OCI-LY7 (cell line): ENCODE data around the gene CLTRN. TPM values are rescaled to one million over a fixed set of nuclear protein-coding genes. Genes with fewer than 3 reads are reported as not detected.

Experiments used
- BruUV-seq: library from RNA; stranded (reverse); fragments of 400-500 nt; replicated peaks from 2 replicates; lab custom pipeline; 2021; lab: Mats Ljungman, UMichigan
- CTCF ChIA-PET: fragments of 300-600 bp; sonication (Branson Sonifier 250); formaldehyde crosslinking; loops from one replicate; lab custom pipeline; 2022; ENCODE audit warnings: antibody characterized with exemption; ENCODE audit not compliant: unreplicated experiment; lab: Charles Lee
- POLR2A ChIA-PET: fragments of 300-600 bp; sonication (Branson Sonifier 250); formaldehyde crosslinking; loops from one replicate; lab custom pipeline; 2022; ENCODE audit warnings: antibody characterized with exemption; lab: Charles Lee
- DNase-seq: peaks from one replicate; pipeline ENCODE4 v3.0.0-alpha.2; 2015; ENCODE audit warnings: low spot score
- H2AFZ ChIP-seq: fragments of 200-600 bp; sonication (generic), shearing (Covaris generic); 2 replicates; pipeline ENCODE4 v1.6.1; 2014; ENCODE audit warnings: mild to moderate bottlenecking, antibody characterized with exemption, low read length, moderate library complexity
- H3K27ac ChIP-seq: fragments of 200-600 bp; sonication (generic); 2 replicates; pipeline ENCODE4 v1.5.1; 2014; ENCODE audit warnings: mixed run types, low read depth, mild to moderate bottlenecking, moderate library complexity, low read length, inconsistent platforms; ENCODE audit not compliant: poor library complexity, severe bottlenecking
- H3K36me3 ChIP-seq: fragments of 200-600 bp; sonication (generic); 2 replicates; pipeline ENCODE4 v1.6.1; 2014; ENCODE audit warnings: mild to moderate bottlenecking, antibody characterized with exemption, low read length, moderate library complexity, mixed read lengths; ENCODE audit not compliant: insufficient read depth
- H3K4me1 ChIP-seq: fragments of 200-600 bp; sonication (generic); 2 replicates; pipeline ENCODE4 v1.5.1; 2014; ENCODE audit warnings: mild to moderate bottlenecking, low read length; ENCODE audit not compliant: insufficient read depth, poor library complexity, severe bottlenecking
- H3K4me2 ChIP-seq: fragments of 200-600 bp; sonication (generic); 2 replicates; pipeline ENCODE4 v1.6.1; 2014; ENCODE audit warnings: mild to moderate bottlenecking, low read length
- H3K4me3 ChIP-seq: fragments of 200-600 bp; sonication (generic); 2 replicates; pipeline ENCODE4 v1.5.1; 2014; ENCODE audit warnings: mild to moderate bottlenecking, low read depth, low read length; ENCODE audit not compliant: poor library complexity, severe bottlenecking
- H3K79me2 ChIP-seq: fragments of 200-600 bp; sonication (generic); 2 replicates; pipeline ENCODE4 v1.6.1; 2016; ENCODE audit warnings: low read depth, mild to moderate bottlenecking, low read length, moderate library complexity, mixed read lengths; ENCODE audit not compliant: insufficient read depth
- H3K9me2 ChIP-seq: fragments of 200-600 bp; sonication (generic); 2 replicates; pipeline ENCODE4 v1.6.1; 2016; ENCODE audit warnings: mild to moderate bottlenecking, low read length, mixed read lengths; ENCODE audit not compliant: insufficient read depth
- H3K9me3 ChIP-seq: fragments of 200-600 bp; sonication (generic); 2 replicates; pipeline ENCODE4 v1.6.1; 2014; ENCODE audit warnings: mild to moderate bottlenecking, mixed run types, low read length, mixed read lengths
- H4K20me1 ChIP-seq: fragments of 200-600 bp; sonication (generic); 2 replicates; pipeline ENCODE4 v1.6.1; 2014; ENCODE audit warnings: mild to moderate bottlenecking, antibody characterized with exemption, low read length, moderate library complexity, mixed read lengths; ENCODE audit not compliant: insufficient read depth
- EZH2phosphoT487 ChIP-seq: fragments of 200-600 bp; sonication (generic); IDR thresholded peaks from 2 replicates; pipeline ENCODE4 v1.6.1; 2018; ENCODE audit warnings: low read depth, borderline replicate concordance, mild to moderate bottlenecking, mixed run types, antibody characterized with exemption, low read length, moderate library complexity, mixed read lengths
- intact Hi-C: fragments of 100-400 bp; cut with micrococcal nuclease; formaldehyde crosslinking; loops from one replicate; pipeline ENCODE4 v1.10.0; 2022; ENCODE audit not compliant: unreplicated experiment
- total RNA-seq, 2 experiments: library from RNA; depleted of rRNA in 1 of 2; stranded (reverse); fragments of >200 nt in 1 of 2; shearing (Covaris generic) in 1 of 2; gene quantifications; 2 replicates each; pipeline ENCODE4 v1.2.3, GENCODE V29; 2014 to 2022
- TF ChIP-seq, protein P1 (sequence below): fragments of 200-600 bp; sonication (generic); conservative IDR thresholded peaks from 2 replicates; pipeline ENCODE4 v1.5.1; 2014; ENCODE audit warnings: mild to moderate bottlenecking, antibody characterized with exemption, low read length, moderate library complexity, mixed read lengths

The CLTRN gene
- total RNA-seq, 2 experiments from 2014 or later = not detected

DNA sequence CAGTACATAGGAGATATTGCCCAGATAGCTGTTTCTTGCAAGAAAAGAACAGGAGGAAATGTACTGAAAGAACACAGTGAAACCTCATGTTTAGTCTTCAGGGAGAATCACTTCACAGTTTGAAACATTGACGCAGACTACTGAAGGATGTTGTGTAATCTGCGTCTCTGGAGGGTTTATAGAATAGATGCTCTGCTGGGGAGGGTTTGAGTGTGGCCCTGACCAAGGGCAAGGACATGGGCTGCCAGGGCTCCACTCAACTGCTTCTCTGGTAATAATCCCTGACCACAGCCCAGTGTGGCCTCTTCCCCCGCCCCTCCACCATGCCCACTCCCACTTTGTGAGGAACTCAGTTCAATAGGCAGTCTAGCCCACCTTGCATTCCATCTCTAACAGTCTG is 48.1 kb downstream of the CLTRN start:
- BruUV-seq = no TSS peak
- no peaks in the 10 kb centered on the region for H4K20me1 ChIP-seq
- H3K79me2 ChIP-seq = no peaks in the 10 kb centered on the region
- H3K9me3 ChIP-seq = no peaks in the 10 kb centered on the region
- H3K36me3 ChIP-seq = no peaks in the 10 kb centered on the region
- TF ChIP-seq EZH2phosphoT487 = no peak
- TF ChIP-seq, protein P1, sequence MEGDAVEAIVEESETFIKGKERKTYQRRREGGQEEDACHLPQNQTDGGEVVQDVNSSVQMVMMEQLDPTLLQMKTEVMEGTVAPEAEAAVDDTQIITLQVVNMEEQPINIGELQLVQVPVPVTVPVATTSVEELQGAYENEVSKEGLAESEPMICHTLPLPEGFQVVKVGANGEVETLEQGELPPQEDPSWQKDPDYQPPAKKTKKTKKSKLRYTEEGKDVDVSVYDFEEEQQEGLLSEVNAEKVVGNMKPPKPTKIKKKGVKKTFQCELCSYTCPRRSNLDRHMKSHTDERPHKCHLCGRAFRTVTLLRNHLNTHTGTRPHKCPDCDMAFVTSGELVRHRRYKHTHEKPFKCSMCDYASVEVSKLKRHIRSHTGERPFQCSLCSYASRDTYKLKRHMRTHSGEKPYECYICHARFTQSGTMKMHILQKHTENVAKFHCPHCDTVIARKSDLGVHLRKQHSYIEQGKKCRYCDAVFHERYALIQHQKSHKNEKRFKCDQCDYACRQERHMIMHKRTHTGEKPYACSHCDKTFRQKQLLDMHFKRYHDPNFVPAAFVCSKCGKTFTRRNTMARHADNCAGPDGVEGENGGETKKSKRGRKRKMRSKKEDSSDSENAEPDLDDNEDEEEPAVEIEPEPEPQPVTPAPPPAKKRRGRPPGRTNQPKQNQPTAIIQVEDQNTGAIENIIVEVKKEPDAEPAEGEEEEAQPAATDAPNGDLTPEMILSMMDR = no peak
- CTCF ChIA-PET = no interaction called here
- H3K9me2 ChIP-seq = no peaks in the 10 kb centered on the region
- DNase-seq = no peak
- no peak overlapping the region for H3K4me2 ChIP-seq
- no peaks in the 10 kb centered on the region for H3K4me1 ChIP-seq
- POLR2A ChIA-PET = interaction anchor here (0.6 kb wide), 1 partner anchor 208 kb away, joined by 6 read pairs; no protein-coding TSS in a partner anchor
- H2AFZ ChIP-seq = no peak overlapping the region
- no peak overlapping the region for H3K27ac ChIP-seq
- no peak overlapping the region for H3K4me3 ChIP-seq
- intact Hi-C loops = no loop called here

DNA sequence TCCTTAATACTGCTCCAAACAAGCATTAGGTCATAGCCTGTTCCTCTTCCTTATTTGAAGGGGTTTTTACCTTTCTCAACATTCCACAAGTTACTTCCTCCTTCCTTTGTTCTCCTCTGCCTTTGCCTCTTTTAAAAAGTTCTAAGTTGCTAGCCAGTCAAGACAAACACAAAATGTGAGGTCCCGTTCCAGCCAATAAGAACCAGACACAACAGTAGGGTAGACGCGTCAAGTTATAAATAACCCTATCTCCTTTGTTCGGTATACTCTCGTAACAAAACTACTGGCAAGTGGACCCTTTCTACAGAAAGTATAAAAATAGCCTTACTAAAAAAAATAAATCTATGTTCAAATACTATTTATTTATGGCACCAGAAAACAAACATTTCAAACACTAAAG is 57.5 kb downstream of the CLTRN start:
- Histone ChIP-seq H3K4me3 (no peak overlapping the region), H3K79me2 (no peaks in the 10 kb centered on the region), H3K4me1 (no peaks in the 10 kb centered on the region), H3K9me2 (no peaks in the 10 kb centered on the region), H3K4me2 (no peak overlapping the region), H4K20me1 (no peaks in the 10 kb centered on the region), H3K9me3 (no peaks in the 10 kb centered on the region), H3K27ac (no peak overlapping the region), H3K36me3 (no peaks in the 10 kb centered on the region), H2AFZ (no peak overlapping the region)
- POLR2A ChIA-PET = no interaction called here
- DNase-seq = no peak
- CTCF ChIA-PET = no interaction called here
- intact Hi-C loops = no loop called here
- no peak for TF ChIP-seq EZH2phosphoT487
- TF ChIP-seq, protein P1 = no peak
- BruUV-seq = no TSS peak

DNA sequence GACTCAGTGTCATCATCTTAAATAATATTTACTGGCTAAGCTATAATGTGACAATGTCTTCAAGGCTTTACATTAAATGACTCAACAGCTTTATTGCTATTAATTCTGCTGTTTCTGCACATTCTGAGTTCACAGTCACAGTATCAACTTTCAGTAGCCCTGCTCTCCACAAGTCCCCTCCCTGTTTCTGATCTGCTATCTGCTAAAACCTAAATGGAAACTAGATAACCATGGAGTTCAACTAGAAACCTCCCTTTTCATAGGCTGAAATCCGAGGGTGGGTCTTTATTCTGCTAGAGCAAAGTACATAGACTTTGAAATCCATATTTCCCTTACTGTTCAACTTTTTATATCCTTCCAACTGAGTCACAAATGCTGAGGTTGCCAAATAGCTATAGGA is 58.5 kb downstream of the CLTRN start:
- Histone ChIP-seq H3K27ac (no peak overlapping the region), H4K20me1 (no peaks in the 10 kb centered on the region), H3K4me1 (no peaks in the 10 kb centered on the region), H3K4me2 (no peak overlapping the region), H3K4me3 (no peak overlapping the region), H3K9me3 (no peaks in the 10 kb centered on the region), H3K9me2 (no peaks in the 10 kb centered on the region), H2AFZ (no peak overlapping the region), H3K79me2 (no peaks in the 10 kb centered on the region), H3K36me3 (no peaks in the 10 kb centered on the region)
- ChIA-PET POLR2A (interaction anchor here (0.6 kb wide), 1 partner anchor 15 kb away, joined by 3 read pairs; no protein-coding TSS in a partner anchor), CTCF (no interaction called here)
- TF ChIP-seq, protein P1 = no peak
- TF ChIP-seq EZH2phosphoT487 = no peak
- no peak for DNase-seq
- BruUV-seq = no TSS peak
- intact Hi-C loops = no loop called here
